Esophagus squamous epithelium (tissue), 5 donors: Measurements from ENCODE around the gene FCSK. TPM values are rescaled to one million over a fixed set of nuclear protein-coding genes. Genes with fewer than 3 reads are reported as not detected.

Experiments
- DNase-seq: peaks from one replicate; lab custom pipeline; 2025; lab: John Stamatoyannopoulos, UW
- H3K27ac ChIP-seq, 4 donors: fragments of 200-600 bp; sonication (generic); one replicate each; pipeline ENCODE4 v1.5.1; 2016 to 2019; ENCODE audit warnings: mild to moderate bottlenecking in 1 of 4
- H3K27me3 ChIP-seq, 4 donors: fragments of 200-600 bp; sonication (generic); 1 replicate in 3 of 4; 2 replicates in 1 of 4; pipeline versions ENCODE4 v1.5.1 to v1.6.0; 2017 to 2021; ENCODE audit warnings: antibody characterized with exemption in 1 of 4
- H3K36me3 ChIP-seq, 3 donors: fragments of 200-600 bp; sonication (generic); one replicate each; pipeline ENCODE4 v1.5.1; 2016 to 2019
- H3K4me1 ChIP-seq, 3 donors: fragments of 200-600 bp; sonication (generic); one replicate each; pipeline ENCODE4 v1.5.1; 2017 to 2019
- H3K4me3 ChIP-seq, 4 donors: fragments of 200-600 bp; sonication (generic); 1 replicate in 3 of 4; 2 replicates in 1 of 4; pipeline ENCODE4 v1.5.1; 2016 to 2019; ENCODE audit warnings: mild to moderate bottlenecking in 2 of 4, moderate library complexity in 1 of 4
- H3K9me3 ChIP-seq, 3 donors: fragments of 200-600 bp; sonication (generic); one replicate each; pipeline ENCODE4 v1.5.1; 2016 to 2019
- CTCF ChIP-seq, 6 experiments: fragments of 450-650 bp in 4 of 6; fragments of 200-600 bp in 2 of 6; sonication (generic) in 2 of 6; IDR thresholded peaks; one replicate each; pipeline ENCODE4 v1.5.1; 2016 to 2019; ENCODE audit warnings: antibody characterized with exemption in 6 of 6, mild to moderate bottlenecking in 4 of 6, moderate library complexity in 4 of 6
- POLR2A ChIP-seq, 4 donors: fragments of 450-650 bp; IDR thresholded peaks; one replicate each; pipeline ENCODE4 v1.6.1; 2017; ENCODE audit warnings: antibody characterized with exemption in 4 of 4, mild to moderate bottlenecking in 4 of 4, moderate library complexity in 3 of 4
- WGBS, 2 donors: methylation state at CpG; one replicate each; pipeline ENCODE4 v1.1.5; 2018; 5-methylcytosine and 5-hydroxymethylcytosine counted together
- intact Hi-C: fragments of 100-400 bp; cut with DNase I; formaldehyde crosslinking; loops from one replicate; pipeline ENCODE4 v1.15.0; 2022
- total RNA-seq, 4 donors: library from RNA; depleted of rRNA; stranded (reverse); fragments of >200 nt; gene quantifications; one replicate each; pipeline ENCODE4 v1.1.0, GENCODE V29; 2016
- donor health status: DM: yes; HTN: yes; CAD: no.

The FCSK gene
- total RNA-seq, 4 donors from 2014 or later, result 10.2 to 13.0 (median 11.0) TPM

GRCh38 chr16:70432356-70432722 is 22.1 kb upstream of the FCSK start:
- peaks cover 54 to 95% (median 69%) of the 10 kb centered on the region in 3 donors for H3K4me1 ChIP-seq
- WGBS, 2 donors, result 48 to 66% methylated on average over 2 to 3 of the region's 3 CpGs
- no peaks in the 10 kb centered on the region for H3K36me3 ChIP-seq
- H3K27ac ChIP-seq, result peak overlapping the region in 3 of 4 donors; percentile 50 to 78 (median 55)
- no peaks in the 10 kb centered on the region for H3K27me3 ChIP-seq
- no peak overlapping the region for H3K4me3 ChIP-seq
- no peak for TF ChIP-seq POLR2A (IDR thresholded peaks at IDR 0.05)
- TF ChIP-seq CTCF (IDR thresholded peaks at IDR 0.05), result no peak
- intact Hi-C loops, result no loop called here
- H3K9me3 ChIP-seq, result no peaks in the 10 kb centered on the region
- no peak for DNase-seq

- H3K4me3 ChIP-seq, result no peak overlapping the region
- intact Hi-C loops, result no loop called here
- WGBS, 2 donors, result 42 to 50% methylated on average over 12 of the region's 12 CpGs
- H3K36me3 ChIP-seq, result no peaks in the 10 kb centered on the region
- peaks cover 54 to 95% (median 70%) of the 10 kb centered on the region in 3 donors for H3K4me1 ChIP-seq
- peak overlapping the region in 3 of 4 donors; percentile 50 to 78 (median 55) for H3K27ac ChIP-seq
- no peak for DNase-seq
- no peaks in the 10 kb centered on the region for H3K27me3 ChIP-seq
- no peaks in the 10 kb centered on the region for H3K9me3 ChIP-seq
- TF ChIP-seq POLR2A (IDR thresholded peaks at IDR 0.05) (no peak), CTCF (IDR thresholded peaks at IDR 0.05) (no peak)
Measured at GRCh38 chr16:70432723-70433457, 21.5 kb upstream of the FCSK start.

GRCh38 chr16:70433458-70434103 is 20.8 kb upstream of the FCSK start:
- H3K27ac ChIP-seq, result peak overlapping the region in 3 of 4 donors; percentile 50 to 78 (median 55)
- H3K36me3 ChIP-seq, result no peaks in the 10 kb centered on the region
- peaks cover 50 to 95% (median 68%) of the 10 kb centered on the region in 3 donors for H3K4me1 ChIP-seq
- intact Hi-C loops, result no loop called here
- no peak for DNase-seq
- WGBS, 2 donors, result 21 to 33% methylated on average over 3 to 4 of the region's 5 CpGs
- no peaks in the 10 kb centered on the region for H3K27me3 ChIP-seq
- H3K9me3 ChIP-seq, result no peaks in the 10 kb centered on the region
- no peak for TF ChIP-seq POLR2A (IDR thresholded peaks at IDR 0.05)
- no peak for TF ChIP-seq CTCF (IDR thresholded peaks at IDR 0.05)
- no peak overlapping the region for H3K4me3 ChIP-seq

GRCh38 chr16:70434484-70435260 is 19.7 kb upstream of the FCSK start:
- TF ChIP-seq POLR2A (IDR thresholded peaks at IDR 0.05), result no peak
- TF ChIP-seq CTCF (IDR thresholded peaks at IDR 0.05), result no peak
- H3K27ac ChIP-seq, result peak overlapping the region in 2 of 4 donors; percentile 4 to 55
- H3K27me3 ChIP-seq, result no peaks in the 10 kb centered on the region
- intact Hi-C loops, result no loop called here
- H3K9me3 ChIP-seq, result no peaks in the 10 kb centered on the region
- H3K4me3 ChIP-seq, result no peak overlapping the region
- no peaks in the 10 kb centered on the region for H3K36me3 ChIP-seq
- no peak for DNase-seq
- 86 to 90% methylated on average over 5 to 6 of the region's 6 CpGs for WGBS, 2 donors
- H3K4me1 ChIP-seq, result peaks cover 46 to 92% (median 64%) of the 10 kb centered on the region in 3 donors
